Spleen (tissue), 7 donors: ENCODE measurements around the gene SLC6A20.

Experiments used
- CTCF ChIP-seq, 11 experiments: fragments of 200-600 bp in 7 of 11; fragments of 450-650 bp in 4 of 11; sonication (generic) in 4 of 11; IDR thresholded peaks in 8 of 11; conservative IDR thresholded peaks in 3 of 11; 1 replicate in 7 of 11; 2 replicates in 4 of 11; pipeline versions ENCODE4 v1.4.0 to v1.8.0; 2016 to 2021; ENCODE audit warnings: antibody characterized with exemption in 11 of 11, inconsistent platforms in 4 of 11, mild to moderate bottlenecking in 1 of 11
- POLR2A ChIP-seq, 3 donors: fragments of 450-650 bp; IDR thresholded peaks; one replicate each; pipeline ENCODE4 v1.5.1; 2017; ENCODE audit warnings: antibody characterized with exemption in 3 of 3, mild to moderate bottlenecking in 1 of 3
- POLR2AphosphoS5 ChIP-seq, 3 donors: sonication (generic); formaldehyde crosslinking; IDR thresholded peaks; one replicate each; pipeline ENCODE4 v1.5.1; 2017; ENCODE audit warnings: antibody characterized with exemption in 3 of 3
- donor health status: DM: no; HTN: no; CAD: no; lungs with moderate emphysema.
- donor health status: DM: no; HTN: no; CAD: no.
- donor health status: DM: no; HTN: no; CAD: no.

GRCh38 chr3:45765958-45766357 lies 30.4 kb downstream of the SLC6A20 start:
- TF ChIP-seq CTCF (IDR thresholded peaks at IDR 0.05 in 8 of 11, conservative IDR thresholded peaks at IDR 0.05 in 3 of 11) = no peak
- no peak for TF ChIP-seq POLR2AphosphoS5 (IDR thresholded peaks at IDR 0.05)
- TF ChIP-seq POLR2A (IDR thresholded peaks at IDR 0.05) = no peak
